GM21619 (cell line): ENCODE data around the gene MRPL50.
"Not testable (repeated sequence)": the region's sequence is repeated elsewhere in the genome, so short reads cannot be mapped to it uniquely, and the experiment has no call there.

Experiments
- ATAC-seq: cut with Tn5 transposase; IDR thresholded peaks from one replicate; pipeline ENCODE4 v1.9.1; 2021; ENCODE audit not compliant: unreplicated experiment

Gene MRPL50

GRCh38 chr9:101418518-101419430 is 20.4 kb upstream of the MRPL50 start:
- ATAC-seq, result no peak

GRCh38 chr9:101417977-101418376 is 19.6 kb upstream of the MRPL50 start:
- no peak for ATAC-seq

GRCh38 chr9:101417389-101417788 is 19.0 kb upstream of the MRPL50 start:
- ATAC-seq, result no peak

GRCh38 chr9:101415578-101415977 is 17.2 kb upstream of the MRPL50 start:
- no peak for ATAC-seq

- no peak for ATAC-seq
These were observed 16.4 kb upstream of the MRPL50 start for GRCh38 chr9:101414839-101415238.

- no peak for ATAC-seq
These were observed 10.7 kb upstream of the MRPL50 start for GRCh38 chr9:101409079-101409477.

- ATAC-seq, result no peak
These were observed 10.1 kb upstream of the MRPL50 start for GRCh38 chr9:101408374-101409078.

GRCh38 chr9:101403516-101404285 is 5.3 kb upstream of the MRPL50 start:
- ATAC-seq, result no peak

- no peak for ATAC-seq
These were observed 1.7 kb upstream of the MRPL50 start for GRCh38 chr9:101400120-101400519.

GRCh38 chr9:101399643-101399970 is 1.2 kb upstream of the MRPL50 start:
- no peak for ATAC-seq

GRCh38 chr9:101398930-101399642 is 668 bp upstream of the MRPL50 start:
- ATAC-seq, result peak; percentile 5

- ATAC-seq, result no peak
These were observed 711 bp downstream of the MRPL50 start for GRCh38 chr9:101397746-101398067.

- no peak for ATAC-seq
These were observed 3.7 kb downstream of the MRPL50 start for GRCh38 chr9:101394687-101395086.

- no peak for ATAC-seq
These were observed 5.3 kb downstream of the MRPL50 start for GRCh38 chr9:101393135-101393534.

- ATAC-seq, result no peak
These were observed 9.9 kb downstream of the MRPL50 start for GRCh38 chr9:101388507-101388993.

GRCh38 chr9:101387871-101388506 is 10.4 kb downstream of the MRPL50 start:
- peak; percentile 81 for ATAC-seq

GRCh38 chr9:101384873-101385536 is 13.4 kb downstream of the MRPL50 start, which contains the start of gene BAAT:
Gene BAAT, minus strand, starts transcription at chr9:101385006. Its CDS starts 13,602 bp downstream, at chr9:101371404.
- ATAC-seq, result not testable (repeated sequence)

- no peak for ATAC-seq
These were observed 15.1 kb downstream of the MRPL50 start for GRCh38 chr9:101383361-101383760.

GRCh38 chr9:101381833-101382342 is 16.5 kb downstream of the MRPL50 start:
- no peak for ATAC-seq

- no peak for ATAC-seq
These were observed 17.3 kb downstream of the MRPL50 start for GRCh38 chr9:101381118-101381517.
